Cardiac muscle cell (in vitro differentiated cells and primary cell): ENCODE data around the gene USP30. TPM values are rescaled to one million over a fixed set of nuclear protein-coding genes. Genes with fewer than 3 reads are reported as not detected.

Source experiments
- DNase-seq, 2 donors: peaks; one replicate each; pipeline versions ENCODE4 v3.0.0 to v3.0.0-alpha.2; 2010 to 2017; ENCODE audit warnings: low read depth in 1 of 2, low spot score in 1 of 2
- H3K27ac ChIP-seq: fragments of 200-600 bp; sonication (generic); 2 replicates; pipeline ENCODE4 v1.5.1; 2016
- H3K27me3 ChIP-seq: fragments of 200-600 bp; sonication (generic); 2 replicates; pipeline ENCODE4 v1.6.0; 2016; ENCODE audit warnings: control low read depth
- H3K36me3 ChIP-seq: fragments of 200-600 bp; sonication (generic); 2 replicates; pipeline ENCODE4 v1.5.1; 2016; ENCODE audit warnings: control low read depth
- H3K4me1 ChIP-seq: fragments of 200-600 bp; sonication (generic); 2 replicates; pipeline ENCODE4 v1.8.1; 2017; ENCODE audit warnings: low read depth, mild to moderate bottlenecking, mixed run types
- H3K4me3 ChIP-seq: fragments of 200-600 bp; sonication (generic); 2 replicates; pipeline ENCODE4 v1.5.1; 2016; ENCODE audit warnings: mild to moderate bottlenecking
- H3K9me3 ChIP-seq: fragments of 200-600 bp; sonication (generic); 2 replicates; pipeline ENCODE4 v1.5.1; 2017; ENCODE audit warnings: low read depth, mild to moderate bottlenecking, control low read depth
- polyA plus RNA-seq: library from polyadenylated mRNA; unstranded; fragments of >200 nt; fragmentation: Nextera tagmentation; extraction: Ambion mirVana; gene quantifications from 2 replicates; pipeline ENCODE4 v1.2.1, GENCODE V29; 2016
- total RNA-seq: library from RNA; depleted of rRNA; stranded (reverse); fragments of >200 nt; gene quantifications from 2 replicates; pipeline ENCODE4 v1.2.3, GENCODE V29; 2016
- TF ChIP-seq, protein P1 (sequence below): IDR thresholded peaks from 2 replicates; pipeline ENCODE4 v1.5.1; 2012; ENCODE audit warnings: low read depth, mild to moderate bottlenecking, low read length

Gene USP30
- total and polyA plus RNA-seq, 2 experiments from 2014 or later: 18.9 to 21.0 TPM

DNA sequence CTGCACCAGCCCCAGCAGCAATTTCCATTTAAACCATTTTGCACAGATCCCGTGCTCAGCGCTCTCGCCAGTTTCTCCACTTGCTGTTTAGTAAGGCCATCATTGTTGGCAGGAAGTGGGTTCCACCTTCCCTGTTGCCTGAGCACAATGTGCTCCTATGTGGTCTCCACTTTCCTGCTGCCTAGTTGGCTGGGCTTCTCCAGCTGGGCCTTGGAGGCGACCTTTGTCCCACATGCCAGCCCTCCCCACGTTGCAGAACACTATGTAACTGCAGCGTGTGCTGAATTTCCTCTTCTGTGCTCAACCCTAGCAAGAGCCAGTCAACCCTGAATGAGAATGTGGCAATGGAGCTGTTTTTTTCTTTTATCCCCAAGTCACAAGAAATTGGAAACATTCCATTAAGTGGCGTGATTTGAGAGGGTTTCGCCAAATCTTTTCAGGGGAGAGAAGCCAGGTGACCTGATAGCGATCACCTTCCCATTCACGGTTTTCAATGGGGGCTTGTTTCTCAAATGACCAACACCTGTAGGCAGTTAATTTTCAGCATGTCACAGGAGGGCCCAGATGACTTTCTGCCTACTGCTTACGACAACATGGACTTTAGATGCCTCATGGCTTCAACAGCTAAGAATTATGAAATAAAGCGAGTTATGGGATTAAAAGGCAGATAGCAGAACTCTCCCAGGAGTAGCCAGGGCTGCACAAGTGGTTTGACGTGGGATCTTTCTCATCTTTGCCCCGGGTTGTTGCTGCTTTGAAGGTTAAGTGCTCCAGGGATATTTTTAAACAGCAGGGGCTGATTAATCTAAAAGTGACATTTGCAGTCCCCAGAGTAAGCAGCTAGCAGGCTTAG is 63.6 kb downstream of the USP30 start, which contains the start of gene ACACB:
TSS of gene ACACB (plus strand) at position 830 of the 853 bp plus-strand sequence. CDS start 22,819 bp downstream, outside the sequence.
- Histone ChIP-seq H3K36me3 (no peaks in the 10 kb centered on the region), H3K4me3 (peak within 1 kb of the TSS; percentile 14), H3K4me1 (peaks cover 73% of the 10 kb centered on the region), H3K27me3 (no peaks in the 10 kb centered on the region), H3K9me3 (no peaks in the 10 kb centered on the region), H3K27ac (peak within 1 kb of the TSS; percentile 97)
- TF ChIP-seq, protein P1, sequence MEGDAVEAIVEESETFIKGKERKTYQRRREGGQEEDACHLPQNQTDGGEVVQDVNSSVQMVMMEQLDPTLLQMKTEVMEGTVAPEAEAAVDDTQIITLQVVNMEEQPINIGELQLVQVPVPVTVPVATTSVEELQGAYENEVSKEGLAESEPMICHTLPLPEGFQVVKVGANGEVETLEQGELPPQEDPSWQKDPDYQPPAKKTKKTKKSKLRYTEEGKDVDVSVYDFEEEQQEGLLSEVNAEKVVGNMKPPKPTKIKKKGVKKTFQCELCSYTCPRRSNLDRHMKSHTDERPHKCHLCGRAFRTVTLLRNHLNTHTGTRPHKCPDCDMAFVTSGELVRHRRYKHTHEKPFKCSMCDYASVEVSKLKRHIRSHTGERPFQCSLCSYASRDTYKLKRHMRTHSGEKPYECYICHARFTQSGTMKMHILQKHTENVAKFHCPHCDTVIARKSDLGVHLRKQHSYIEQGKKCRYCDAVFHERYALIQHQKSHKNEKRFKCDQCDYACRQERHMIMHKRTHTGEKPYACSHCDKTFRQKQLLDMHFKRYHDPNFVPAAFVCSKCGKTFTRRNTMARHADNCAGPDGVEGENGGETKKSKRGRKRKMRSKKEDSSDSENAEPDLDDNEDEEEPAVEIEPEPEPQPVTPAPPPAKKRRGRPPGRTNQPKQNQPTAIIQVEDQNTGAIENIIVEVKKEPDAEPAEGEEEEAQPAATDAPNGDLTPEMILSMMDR: no peak
- DNase-seq: peak; percentile 44 to 87

DNA sequence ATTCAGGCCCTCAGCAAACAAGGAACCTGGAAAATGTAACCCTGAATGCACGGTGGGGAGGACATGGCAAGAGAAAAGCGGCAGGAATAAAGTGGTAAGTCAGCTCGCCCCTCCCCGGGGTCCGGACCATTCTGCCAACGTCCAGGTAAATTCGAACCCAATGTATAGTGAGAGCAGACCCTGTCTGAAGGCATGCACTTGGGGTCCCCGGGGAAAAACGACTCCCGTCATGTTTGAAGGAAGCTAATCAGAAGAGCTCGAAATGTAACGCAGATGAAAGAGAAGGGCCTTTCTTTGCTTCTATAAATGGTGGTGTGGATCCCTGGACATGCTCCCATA is 64.2 kb downstream of the USP30 start:
- TF ChIP-seq, protein P1: no peak
- Histone ChIP-seq H3K36me3 (no peaks in the 10 kb centered on the region), H3K27me3 (no peaks in the 10 kb centered on the region), H3K9me3 (no peaks in the 10 kb centered on the region), H3K4me1 (peaks cover 73% of the 10 kb centered on the region), H3K27ac (peak overlapping the region; percentile 97), H3K4me3 (peak overlapping the region; percentile 14)
- no peak for DNase-seq

DNA sequence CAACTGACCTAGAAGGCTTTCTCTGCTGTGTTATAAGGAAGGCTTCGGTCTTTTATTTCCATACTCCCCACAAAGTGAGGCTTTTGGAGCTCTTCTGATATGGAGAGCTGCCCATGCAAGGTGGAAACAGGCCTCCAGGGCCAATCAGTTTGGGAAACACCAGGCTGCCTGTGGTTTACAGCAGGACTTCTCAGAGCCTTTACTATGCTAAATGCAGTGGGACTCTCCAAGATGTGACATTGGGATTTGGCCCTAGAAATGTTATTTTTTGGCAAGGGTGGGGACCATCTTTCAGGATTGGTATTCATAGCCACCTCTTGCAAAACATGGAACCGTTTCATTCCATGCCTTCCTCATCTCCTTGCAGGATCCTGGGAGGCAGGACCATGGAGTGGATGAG is 67.7 kb downstream of the USP30 start:
- Histone ChIP-seq H3K9me3 (no peaks in the 10 kb centered on the region), H3K4me1 (peaks cover 53% of the 10 kb centered on the region), H3K27ac (peak overlapping the region; percentile 97), H3K4me3 (no peak overlapping the region), H3K36me3 (no peaks in the 10 kb centered on the region), H3K27me3 (no peaks in the 10 kb centered on the region)
- TF ChIP-seq, protein P1: no peak
- DNase-seq: no peak

DNA sequence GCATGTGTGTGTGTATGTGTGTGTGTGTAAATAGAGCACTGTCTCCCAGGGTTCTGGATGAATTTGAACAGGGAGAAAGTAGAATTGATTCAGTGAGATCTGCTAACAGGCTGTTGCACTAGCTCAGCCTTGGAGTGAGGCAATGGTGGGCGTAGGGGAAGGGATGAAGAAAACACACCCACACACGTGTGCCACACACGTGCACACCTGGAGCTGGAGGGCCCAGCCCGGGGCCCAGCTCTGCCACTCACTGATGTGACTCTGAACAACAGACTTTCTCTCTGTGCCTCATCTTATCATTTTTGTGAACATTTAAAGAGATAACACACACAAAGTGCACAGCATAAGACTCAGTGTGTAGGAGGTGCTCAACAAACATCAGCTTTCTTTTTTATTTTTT is 68.2 kb downstream of the USP30 start:
- Histone ChIP-seq H3K27ac (peak overlapping the region; percentile 97), H3K27me3 (no peaks in the 10 kb centered on the region), H3K36me3 (no peaks in the 10 kb centered on the region), H3K4me1 (peaks cover 50% of the 10 kb centered on the region), H3K9me3 (no peaks in the 10 kb centered on the region), H3K4me3 (no peak overlapping the region)
- no peak for DNase-seq
- TF ChIP-seq, protein P1: no peak

DNA sequence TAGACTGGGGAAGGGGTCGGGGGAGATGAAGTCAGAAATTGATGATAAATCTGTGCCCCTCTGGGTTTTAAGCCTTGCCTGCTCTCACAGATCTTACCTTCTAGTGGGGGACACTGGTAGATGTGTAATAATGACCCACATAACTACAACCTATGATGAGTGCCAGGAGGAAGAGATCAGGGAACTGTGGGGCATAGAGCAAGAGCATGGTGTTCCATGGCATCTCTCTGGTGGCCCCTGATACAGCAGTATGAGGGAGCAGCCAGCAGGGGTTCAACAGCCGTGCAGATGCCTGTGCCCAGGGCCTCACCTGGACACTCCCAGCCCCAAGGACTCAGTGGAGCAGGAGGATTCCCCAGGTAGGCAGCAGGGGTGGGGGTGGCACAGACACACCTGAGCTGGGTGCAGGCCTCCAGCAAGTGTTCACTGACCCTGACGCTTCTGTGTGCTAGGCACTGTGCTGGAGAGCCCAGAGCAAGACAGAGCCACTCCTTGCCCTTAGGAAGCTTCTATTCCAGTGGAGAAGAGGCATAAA is 69.0 kb downstream of the USP30 start:
- no peak overlapping the region for H3K27ac ChIP-seq
- no peak for DNase-seq
- no peaks in the 10 kb centered on the region for H3K36me3 ChIP-seq
- no peaks in the 10 kb centered on the region for H3K9me3 ChIP-seq
- H3K4me3 ChIP-seq: no peak overlapping the region
- TF ChIP-seq, protein P1: no peak
- peaks cover 42% of the 10 kb centered on the region for H3K4me1 ChIP-seq
- no peaks in the 10 kb centered on the region for H3K27me3 ChIP-seq
